RPMI8226 (cell line): ENCODE measurements around the gene KRT1.
A peak's percentile ranks its signal among the peaks of the same experiment; 100 is the strongest.

ENCODE experiments used
- DNase-seq: peaks from one replicate; pipeline ENCODE4 v3.0.0-alpha.2; 2015

The KRT1 gene

DNA sequence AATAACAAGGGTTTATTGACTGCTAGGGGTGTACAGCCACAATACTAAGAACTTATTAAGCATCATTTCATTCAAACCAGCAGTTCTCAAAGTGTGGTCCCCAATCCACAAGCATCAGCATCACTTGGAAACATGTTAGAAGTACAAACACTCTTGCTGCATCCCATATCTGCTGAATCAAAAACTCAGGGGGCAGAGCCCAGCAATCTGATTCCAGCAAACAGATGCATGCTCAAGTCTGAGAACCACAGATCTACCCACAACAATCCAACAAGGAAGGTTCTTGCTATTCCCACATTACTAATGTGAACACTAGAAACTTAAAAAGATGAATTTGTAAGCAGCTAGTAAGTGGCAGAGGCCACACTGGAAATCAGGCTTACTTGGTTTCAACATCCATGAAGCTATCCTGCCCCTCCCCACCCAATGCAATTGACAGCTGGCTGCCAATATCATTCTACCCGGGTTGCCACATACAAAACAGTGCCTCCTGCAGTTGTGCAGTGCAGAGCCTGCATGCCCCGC, 16.9 kb upstream of the KRT1 start:
- no peak for DNase-seq

DNA sequence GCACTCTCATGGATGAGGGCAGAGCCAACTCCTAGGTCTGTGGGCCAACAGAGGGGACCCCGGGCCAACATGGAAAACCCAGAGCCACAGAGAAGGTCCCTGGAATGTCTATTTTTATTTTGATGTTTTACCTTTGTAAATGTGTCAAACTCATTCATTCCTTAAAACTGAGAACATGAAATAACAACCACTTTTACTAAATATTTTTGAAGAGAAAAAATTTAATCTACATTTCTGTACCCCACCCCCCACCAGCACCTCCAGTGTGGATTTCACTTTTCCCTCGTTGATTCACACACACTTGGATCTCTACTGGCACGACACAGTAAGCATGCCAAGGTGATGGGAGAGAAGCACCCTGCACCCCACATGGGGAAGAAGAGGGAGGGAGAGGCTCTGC, 16.4 kb upstream of the KRT1 start:
- no peak for DNase-seq

DNA sequence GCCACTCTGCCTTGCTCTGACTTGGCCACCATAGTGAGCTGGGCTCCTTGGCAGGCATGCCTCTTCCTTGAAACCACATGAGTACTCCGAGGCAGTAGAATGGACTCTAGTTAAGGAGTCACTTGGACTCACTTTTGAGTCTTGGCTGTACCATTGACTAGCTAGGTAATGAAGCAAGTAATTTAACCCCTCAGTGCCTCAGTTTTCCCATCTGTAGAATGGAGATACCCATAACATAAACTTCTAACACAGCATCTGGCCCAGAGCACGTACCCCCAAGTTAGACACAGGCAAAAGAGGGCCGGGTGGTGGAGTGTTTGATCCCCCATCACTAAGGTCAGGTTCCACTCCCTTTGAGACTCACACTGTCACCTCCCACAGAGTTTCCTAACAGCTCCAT, 14.8 kb upstream of the KRT1 start:
- DNase-seq = no peak

DNA sequence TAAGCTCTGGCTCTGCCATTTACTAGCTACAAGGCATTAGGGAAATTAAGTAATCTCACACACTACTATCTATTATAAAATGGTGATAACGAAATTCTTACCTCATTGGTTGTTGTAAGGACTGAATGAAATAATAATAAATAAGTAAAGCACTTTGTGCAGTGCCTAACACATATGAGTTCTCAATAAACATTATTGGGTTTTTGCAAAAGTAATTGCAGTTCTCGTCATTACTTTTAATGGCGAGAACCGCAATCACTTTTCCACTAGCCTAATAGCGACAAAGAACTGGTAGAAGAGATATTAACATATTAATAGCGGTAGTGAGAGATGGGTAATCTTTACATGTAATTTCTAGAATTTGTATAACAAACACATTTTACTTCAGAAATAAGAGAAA, 13.9 kb upstream of the KRT1 start:
- DNase-seq = no peak

DNA sequence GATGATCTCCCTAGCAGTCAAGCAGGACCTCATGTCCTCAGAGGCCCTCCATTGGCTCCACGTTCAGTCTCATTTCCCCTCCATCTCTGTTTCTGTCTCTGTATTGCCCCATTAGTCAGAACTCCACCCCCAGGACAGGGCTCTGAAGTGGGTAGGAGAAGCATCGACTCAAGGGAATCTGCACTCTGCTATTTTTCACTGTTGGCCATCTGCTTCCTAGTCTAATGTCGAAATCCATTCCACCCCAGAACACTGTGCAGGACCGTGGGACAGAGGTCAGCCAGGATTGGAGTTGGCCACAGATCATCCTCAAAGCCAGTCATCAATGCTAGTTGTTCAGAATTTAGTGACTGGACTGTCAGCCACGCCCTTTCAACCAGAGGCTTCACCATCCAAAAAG, 13.1 kb upstream of the KRT1 start:
- DNase-seq = no peak

DNA sequence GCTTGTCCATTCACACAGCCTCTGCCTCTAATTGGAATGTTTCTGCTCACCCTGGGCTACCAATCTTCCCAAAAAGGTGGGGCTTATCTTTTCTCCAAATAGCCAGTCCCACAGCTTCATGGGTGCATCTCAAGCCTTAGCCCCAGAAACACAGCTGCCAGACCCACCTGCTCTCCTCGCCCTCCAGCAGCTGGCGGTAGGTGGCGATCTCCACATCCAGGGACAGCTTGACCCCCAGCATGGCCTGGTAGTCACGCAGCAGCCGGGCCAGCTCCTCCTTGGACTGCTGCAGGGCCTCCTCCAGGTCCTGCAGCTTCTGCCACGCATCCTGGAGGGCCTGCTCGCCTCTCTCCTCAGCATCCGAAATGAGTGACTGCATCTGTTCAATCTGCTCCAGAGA, 12.0 kb upstream of the KRT1 start:
- DNase-seq = peak; percentile 51

DNA sequence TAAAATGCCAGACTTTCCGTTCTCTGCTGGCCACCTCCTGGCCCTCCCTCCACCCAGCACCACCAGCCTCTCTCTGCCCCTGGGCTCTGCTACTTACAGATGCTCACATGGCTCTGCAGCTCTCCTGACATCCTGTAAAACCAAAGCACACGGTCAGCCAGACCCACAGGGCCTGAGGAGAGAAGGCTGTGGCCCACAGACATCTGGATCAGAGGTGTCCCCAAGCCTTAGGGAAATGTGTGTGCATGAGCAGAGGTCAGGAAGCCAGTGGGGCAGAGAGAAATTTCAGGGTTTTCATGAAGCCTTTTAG, 11.6 kb upstream of the KRT1 start:
- no peak for DNase-seq

DNA sequence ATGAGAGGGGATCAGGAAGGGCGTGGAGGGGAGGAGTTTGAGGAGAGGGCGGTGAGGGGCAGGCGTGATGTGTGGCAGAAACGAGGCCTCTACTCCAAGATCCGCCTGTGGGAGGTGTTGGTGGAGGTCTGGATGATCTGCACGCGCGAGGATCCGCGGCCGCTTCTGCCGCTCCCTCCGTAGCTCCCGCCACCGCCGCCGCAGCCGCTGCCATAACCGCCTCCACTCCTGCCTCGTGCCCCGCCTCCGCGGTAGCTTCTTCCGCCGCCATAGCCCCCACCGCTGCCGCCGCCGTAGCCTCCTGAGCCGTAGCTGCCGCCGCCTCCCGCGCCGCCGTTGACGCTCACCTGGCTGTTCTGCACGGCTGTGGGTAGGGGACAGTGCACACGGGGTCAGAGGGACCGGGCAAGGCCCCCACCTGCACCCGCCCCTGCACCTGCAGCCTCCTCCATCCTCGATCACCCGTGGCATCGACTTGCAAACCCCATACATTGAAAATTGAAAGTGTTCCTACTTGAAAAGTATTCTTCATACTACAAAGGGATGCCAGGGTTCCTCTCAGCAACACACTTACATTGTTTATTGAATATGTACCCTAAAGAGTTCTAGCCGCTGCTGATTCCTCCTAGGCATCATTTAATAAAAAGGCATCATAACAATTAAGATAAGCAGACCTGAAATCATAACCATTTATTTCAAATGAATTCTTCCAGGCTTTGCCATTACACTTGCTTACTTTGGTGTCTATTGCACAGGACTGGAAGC, 11.1 kb upstream of the KRT1 start:
- DNase-seq = peak; percentile 22

DNA sequence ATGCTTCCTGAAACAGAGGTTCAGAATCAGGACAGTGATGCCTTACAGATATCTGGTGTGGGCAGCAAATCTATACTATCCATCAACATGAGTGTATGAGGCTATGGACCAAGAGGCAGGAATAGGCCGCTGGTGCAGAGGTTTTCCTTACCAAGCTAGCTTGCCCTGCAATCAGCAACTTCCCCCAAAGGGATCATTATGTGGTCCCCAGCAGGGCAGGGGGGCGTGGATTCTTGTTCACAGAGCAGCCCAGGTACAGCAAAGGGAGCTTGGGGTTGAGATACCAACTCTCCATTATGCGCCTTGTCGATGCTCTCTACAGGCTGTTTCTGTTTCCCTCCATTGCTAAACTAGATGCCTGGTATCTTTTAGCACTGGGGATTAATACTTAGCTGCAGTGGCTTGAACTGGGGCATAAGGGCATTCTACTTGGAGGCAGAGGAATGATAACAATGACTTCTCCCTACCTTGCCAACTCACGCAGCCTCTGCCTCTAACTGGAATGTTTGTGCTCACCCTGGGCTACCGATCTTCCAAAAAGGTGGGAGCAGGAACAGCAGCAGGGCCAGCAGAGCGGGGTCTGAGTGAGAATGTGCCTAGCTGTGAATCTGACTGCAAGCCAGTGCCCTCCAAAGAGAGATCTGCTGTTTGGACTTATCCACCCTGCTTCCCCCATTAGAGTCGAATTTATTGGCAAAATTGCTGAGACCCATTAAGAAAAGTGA, 10.3 kb upstream of the KRT1 start:
- no peak for DNase-seq

DNA sequence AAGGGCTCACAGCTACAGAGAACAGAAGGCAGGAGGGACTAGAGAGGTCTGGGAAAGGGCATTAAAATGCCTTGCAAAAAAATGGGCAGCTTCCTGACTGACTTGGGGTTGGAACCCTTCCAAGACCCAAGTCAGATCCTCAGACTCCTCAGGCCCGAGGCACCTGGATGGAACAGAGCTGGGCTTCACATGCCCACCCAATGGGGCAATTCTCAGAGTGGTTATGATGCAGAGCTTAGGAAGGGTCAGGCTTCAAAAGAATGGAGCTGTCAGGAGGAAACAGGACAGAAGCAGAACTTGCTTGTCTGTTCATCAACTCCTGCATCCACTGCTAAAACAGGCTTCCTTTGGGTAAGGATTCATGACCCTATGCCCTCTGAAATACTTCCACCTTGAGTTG, 9.7 kb upstream of the KRT1 start:
- no peak for DNase-seq

DNA sequence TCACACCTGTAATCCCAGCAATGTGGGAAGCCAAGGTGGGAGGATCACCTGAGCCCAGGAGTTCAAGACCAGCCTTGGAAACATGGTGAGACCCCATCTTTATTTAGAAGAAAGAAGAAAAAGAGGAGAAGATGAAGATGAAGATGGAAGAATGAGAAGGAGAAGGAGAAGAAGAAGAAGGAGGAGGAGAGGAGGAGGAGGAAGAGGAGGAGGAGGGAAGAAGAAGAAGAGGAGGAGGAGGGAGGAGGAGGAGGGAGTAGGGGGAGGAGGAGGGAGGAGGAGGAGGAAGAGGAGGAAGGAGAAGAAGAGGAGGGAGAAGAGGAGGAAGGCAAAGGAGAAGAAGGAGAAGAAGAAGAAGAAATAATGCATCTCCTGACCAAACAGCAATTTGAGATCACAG, 9.0 kb upstream of the KRT1 start:
- no peak for DNase-seq

DNA sequence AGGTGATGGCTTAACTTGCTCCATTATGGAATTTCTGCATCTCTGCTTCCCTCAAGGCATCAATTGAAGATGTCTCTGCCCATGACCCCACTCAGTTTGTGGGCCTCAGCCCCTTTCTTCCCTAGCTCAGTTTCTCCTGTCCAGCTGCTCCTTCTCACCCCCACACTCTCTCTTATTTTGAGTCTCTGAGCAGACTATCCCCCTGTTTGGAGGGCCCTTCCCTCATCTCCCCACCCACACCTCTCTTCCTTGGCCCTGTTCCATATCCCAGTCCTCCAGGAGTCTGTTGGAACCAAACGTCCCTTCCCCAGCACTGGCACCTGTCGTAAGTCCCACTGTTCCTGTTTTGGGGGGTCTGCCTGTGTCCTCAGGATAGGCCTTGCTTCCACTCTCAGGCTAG, 8.3 kb upstream of the KRT1 start:
- DNase-seq = no peak

DNA sequence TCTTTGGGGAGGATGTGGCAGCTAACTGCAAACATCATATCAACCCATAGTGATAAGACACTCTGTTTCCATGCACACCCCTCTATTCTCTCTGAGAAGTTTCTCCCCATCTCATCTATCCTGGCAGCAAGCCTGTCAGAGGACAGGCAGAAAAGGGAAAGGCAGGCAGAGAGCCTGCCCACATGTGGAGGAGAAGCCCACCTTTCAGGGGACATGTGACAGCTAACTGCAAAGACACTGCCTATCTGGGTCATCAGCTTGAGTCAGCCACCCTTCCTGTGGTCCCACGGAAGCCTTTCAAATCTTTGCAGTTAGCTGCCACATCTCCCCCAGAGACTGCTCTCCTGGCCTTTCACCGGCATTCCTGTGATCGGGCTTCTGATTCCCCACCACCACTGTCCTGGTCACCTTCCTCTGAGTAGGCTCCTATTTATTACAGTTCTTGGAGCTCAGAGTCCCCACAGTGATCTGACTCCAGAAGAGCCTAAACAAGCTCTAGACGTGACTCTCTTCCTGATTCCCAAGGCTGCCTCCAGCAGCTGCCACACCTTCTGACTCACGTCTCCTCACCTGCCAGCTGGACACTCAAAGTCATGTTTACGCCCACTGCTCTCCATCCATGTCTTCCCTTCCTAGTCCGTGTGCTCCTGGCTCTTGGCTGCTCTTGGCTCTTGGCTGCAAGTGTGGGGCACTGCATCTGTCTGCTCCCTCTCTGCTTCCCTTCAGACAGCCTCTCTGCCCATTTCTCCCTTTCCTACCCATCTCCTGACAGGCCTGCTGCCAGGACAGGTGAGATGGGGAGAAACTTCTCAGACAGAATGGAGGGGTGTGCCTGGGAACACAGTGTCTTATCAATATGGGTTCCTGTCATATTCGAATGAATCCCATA, 7.5 kb upstream of the KRT1 start:
- DNase-seq = no peak

DNA sequence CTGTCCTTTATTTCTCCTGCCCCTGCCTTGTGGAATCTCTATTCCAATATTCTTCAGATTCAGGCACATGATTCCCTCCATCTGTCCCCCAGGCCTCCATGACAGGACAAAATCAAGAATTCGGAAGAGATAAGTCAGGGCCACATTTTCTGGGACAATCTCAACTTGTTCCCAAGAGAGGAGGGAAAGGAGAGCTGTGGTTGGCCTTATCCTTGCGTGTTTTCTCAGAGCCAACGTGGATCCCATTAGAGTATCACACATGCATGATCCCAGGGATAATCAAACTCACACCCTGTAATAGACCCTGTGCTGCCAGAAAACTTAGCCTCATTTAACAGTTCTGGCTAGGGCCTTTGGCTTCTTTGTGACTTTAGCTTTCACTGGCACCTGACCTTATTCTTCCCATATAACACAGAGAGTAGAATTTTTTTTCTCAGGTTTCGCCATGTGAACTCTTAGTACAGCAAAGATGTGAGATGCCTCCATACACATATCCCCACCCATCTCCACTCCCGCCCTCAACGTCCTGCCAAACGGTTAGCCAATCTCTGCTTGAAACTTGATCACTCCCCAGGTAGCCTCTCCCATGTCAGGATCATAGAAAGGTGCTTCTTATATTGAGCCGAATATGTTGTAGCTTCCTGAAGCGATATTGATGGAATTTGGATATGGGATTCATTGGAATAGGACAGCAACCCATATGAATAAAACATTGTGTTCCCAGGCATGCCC, 6.7 kb upstream of the KRT1 start:
- no peak for DNase-seq

DNA sequence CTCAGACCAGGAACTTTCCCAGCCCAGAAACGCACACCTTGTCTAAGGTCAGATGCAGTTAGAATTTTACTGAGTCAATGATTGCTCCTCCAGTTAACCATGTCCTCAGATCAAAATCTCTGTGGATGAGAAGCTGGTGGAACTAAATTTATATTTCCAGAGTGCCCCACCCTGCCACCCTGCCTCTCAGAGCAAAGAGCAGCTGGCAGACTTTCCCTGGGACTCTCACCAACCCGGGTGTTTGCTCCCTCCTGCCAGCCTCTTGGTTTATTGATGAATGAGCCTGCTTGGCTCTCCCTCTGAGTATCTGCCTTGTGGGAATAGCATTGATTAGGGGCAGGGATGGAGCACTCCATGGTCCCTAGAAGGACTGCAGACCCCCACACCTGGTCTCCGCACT, 5.9 kb upstream of the KRT1 start:
- no peak for DNase-seq

DNA sequence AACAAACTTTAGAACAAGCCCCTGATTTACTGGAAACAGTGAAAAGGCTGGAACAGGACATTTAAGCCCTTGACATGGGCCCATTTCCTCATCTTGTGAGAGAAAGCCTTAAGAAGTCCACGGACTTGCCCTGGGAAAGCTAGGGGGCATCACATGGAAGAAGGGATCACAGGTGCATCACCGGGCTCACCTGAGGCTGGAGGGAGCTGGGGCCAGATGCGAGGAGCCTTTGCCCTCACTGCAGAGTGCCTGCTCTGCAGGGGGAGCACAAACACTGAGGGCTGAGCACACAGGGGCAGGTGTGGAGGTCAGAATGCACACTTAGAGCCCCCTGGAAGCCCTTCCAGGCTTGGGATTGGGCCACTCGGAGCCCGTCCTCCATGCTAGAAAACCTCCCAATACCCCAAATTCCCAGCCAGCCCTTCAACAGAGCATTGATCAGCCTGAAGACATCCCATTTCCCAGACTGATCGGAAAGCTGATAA, 5.2 kb upstream of the KRT1 start:
- no peak for DNase-seq

DNA sequence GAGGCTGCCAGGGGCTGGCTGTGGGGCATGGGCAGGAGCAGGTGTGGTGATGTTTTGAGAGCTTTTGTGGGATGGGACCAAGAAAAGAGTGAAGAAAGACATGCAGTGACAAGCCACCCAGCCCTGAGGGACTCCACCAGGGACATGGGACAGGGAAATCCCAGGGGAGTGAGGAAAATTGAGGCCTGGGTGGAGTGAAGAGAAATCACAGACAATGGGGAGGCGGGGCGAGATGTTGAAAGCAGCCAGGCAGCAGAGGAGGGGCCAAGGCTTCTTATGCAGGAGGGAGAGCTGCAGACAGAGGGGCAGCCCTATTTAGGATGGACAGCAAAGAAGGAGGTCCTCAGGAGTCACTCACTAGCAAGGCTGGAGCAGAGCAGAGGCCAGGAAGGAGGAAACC, 4.2 kb upstream of the KRT1 start:
- DNase-seq = no peak

DNA sequence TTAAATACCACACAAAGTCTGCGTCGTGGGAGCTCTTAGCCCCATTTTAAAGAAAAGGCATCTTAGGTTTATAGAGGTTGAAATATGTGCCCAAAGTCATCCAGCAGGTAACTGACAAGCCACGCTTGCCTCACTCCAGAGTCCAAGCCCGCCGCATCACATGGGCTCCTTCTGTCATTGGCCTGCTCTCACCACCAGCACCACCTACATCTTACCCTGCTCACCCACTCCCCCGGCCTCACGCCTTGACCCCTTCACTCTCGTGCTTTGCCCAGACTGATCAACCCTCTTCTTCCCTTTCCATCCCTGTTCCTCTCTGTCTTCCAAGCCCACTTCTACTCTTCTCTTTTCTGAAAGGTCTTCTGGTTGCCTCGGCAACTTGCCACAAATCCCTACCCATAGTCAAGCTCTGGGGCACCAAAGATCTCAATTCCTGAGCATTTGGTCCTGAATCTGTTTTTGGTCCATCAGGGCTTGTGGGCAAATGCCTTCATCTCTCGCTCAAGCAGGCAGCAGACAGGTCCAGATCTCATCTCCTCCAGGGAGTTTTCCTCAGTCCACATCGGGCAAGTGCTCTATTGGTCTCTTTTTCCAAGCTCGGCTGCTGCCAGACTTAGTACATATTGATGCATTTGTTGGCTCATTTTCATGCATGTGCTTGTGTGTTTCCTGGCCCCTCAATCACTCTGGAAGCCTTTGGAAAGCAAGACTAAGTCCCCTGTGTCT, 3.5 kb upstream of the KRT1 start:
- DNase-seq = no peak

DNA sequence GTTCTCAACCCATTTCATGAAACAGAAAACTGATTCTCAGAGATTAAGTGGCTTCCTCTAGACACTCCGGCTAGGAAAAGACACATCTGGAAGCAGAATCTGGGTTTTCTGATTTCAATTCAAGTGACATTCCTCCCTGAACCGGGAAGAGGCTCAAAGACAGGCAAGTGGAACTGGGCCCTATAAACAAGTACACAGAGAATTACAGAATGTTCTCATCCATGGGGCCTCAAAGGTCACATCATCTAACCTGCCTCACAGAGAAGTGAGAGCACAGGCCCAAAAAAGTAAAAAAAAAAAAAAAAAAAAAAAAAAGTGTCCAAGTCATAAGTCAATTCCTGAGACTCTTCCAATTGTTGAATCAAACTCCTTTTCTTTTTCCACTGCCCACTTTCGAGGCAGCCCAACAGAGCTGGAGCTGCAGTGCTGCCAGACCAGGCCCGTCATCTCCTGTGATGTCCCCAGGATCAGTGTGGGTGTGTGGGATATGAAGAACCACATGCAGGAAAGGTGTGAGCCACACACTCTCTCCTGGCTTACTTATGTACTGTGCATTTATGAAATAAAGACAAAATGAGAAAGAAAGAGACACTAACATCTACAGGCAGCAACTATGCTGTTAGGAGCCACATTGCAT, 2.8 kb upstream of the KRT1 start:
- DNase-seq = no peak

DNA sequence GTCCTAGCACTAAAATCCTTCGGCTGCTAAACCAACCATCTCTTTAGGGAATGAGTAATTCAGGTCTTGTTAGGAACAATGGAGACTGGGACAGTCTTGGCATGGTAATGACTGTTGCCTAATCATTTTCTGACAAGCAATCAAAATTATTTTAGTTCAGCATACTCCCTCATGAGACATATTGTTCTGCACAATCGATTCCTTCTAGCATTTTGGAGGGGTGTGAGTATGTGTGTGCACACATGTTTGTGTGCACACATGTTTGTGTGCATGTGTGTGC, 2.1 kb upstream of the KRT1 start:
- DNase-seq = no peak

DNA sequence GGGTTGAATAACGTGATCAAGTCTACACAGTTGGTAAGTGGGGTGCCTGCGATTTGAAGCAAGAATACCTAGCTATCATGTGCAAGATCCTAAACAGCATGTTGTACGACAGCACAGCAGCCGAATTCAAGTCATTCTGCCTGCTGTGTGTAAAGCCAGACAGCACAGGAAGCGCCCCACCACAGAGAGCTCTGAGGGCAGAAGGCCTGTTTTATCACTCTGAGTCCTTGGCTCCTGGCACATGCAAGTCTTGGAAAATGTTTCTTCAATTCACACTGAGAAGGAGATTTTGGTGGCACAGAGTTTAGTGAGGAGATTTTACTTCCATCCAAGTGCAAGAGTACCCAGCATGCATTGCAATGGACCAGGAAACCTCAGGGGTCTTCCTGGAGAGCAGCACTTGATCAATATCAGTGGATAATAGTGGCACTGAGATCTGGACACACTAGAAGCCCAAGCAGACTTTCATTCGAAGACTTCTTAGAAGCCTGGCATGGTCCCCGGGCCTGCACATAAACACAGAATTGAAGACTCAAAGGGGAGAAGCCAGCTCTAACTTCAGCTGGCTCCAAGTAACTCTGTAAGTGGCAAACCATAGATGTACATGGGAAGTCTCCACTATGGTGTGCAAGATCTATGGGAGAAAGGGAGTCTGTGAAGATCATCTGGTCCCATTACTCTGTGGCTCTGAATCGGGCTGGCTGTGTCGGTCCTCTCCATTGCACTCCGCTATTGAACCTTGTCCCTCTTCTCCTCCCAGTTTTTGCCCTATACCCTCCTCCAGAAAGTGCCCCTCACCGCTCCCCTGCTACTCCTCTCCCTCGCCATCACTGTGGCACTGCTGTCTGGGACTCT, 1.5 kb upstream of the KRT1 start:
- DNase-seq = no peak
